ENCODE data around the gene MTF1. TPM values are rescaled to one million over a fixed set of nuclear protein-coding genes. Genes with fewer than 3 reads are reported as not detected.

The MTF1 gene
- total RNA-seq, 3 donors from 2014 or later = 36.4 to 50.1 (median 49.1) TPM

DNA sequence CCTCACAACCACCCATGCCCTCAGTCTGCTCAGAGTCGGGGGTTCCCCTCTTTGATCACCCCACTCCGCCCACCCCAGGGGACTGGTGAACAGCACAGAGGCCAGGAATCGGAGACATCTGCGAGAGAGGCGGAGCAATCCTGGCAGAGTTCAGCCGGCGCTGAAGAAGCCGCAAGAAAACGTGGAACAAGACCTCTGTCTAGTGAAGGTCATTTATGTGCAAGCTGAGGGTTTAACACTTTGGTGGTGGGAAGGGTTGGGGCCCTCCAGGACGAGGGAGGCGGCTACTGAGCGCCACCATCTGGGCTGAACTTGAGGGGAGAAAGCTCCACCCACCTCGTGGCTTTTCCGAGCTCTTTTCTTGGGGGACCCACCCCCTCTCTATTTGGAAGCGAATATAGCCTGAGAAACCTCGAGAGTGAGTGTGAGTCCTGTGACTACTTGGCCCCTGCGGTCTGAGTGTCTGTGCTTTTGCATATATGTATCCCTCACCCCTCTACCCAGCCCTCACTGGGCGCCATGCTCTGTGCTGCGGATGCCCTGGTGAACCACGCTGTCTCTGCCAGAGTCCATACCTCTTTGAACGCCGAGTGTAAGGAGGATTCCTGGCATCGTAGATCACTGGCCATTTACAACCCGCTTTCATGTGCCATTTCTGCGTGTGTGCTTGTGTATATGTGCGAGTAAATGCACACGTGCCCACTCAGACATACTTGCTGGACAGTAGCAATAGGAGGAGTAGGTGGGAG, 93.3 kb downstream of the MTF1 start:
- Mint-ChIP-seq H3K9me3 (no peaks in the 10 kb centered on the region), H3K27me3 (ENCODE audit: low read depth) (peaks cover 90% of the 10 kb centered on the region), H3K4me1 (ENCODE audit: low read depth) (peaks cover 14% of the 10 kb centered on the region), H3K36me3 (ENCODE audit: insufficient read depth) (no peaks in the 10 kb centered on the region), H3K4me3 (peak overlapping the region; percentile 29)
- peak; percentile 69 to 72 for ATAC-seq
- DNase-seq = no peak

DNA sequence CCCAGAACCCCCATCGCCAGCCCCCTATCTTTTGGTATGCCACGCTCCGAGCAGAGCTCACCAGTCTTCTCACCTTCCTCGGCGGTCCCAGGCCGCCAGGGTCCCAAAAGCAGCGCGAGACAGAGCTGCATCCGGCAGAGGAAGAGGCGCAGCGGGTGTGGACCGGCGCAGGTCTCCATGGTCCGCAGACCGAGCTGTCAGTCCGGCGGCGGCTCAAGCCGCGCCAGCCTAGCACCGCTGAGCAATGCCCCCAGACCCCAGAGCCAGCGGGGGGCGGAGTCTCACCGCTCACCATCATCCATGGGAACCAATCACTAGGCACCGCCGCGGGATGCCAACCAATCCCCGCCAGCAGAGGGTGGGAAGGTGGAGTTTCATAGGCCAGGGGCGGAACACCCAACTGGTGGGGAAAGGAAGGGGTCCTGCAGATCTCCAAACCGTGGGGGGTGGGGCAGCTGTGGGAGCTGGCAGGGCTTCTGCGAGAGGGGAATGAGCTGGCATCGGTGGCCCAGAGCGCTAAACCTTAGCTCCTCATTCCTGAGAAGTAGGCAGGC, 94.4 kb downstream of the MTF1 start, which contains the start of gene EPHA10:
EPHA10 (minus strand) TSS at position 233 of the 554 bp plus-strand sequence; CDS start at position 179, 54 bp downstream.
- peaks cover 14% of the 10 kb centered on the region for H3K4me1 Mint-ChIP-seq (ENCODE audit: low read depth)
- H3K36me3 Mint-ChIP-seq (ENCODE audit: insufficient read depth) = no peaks in the 10 kb centered on the region
- peaks cover 82% of the 10 kb centered on the region for H3K27me3 Mint-ChIP-seq (ENCODE audit: low read depth)
- ATAC-seq = no peak
- peak within 1 kb of the TSS; percentile 29 for H3K4me3 Mint-ChIP-seq
- H3K9me3 Mint-ChIP-seq = no peaks in the 10 kb centered on the region
- no peak for DNase-seq

GRCh38 chr1:37764414-37764825, 95.0 kb downstream of the MTF1 start:
- Mint-ChIP-seq H3K4me3 (no peak overlapping the region), H3K27me3 (ENCODE audit: low read depth) (peaks cover 78% of the 10 kb centered on the region), H3K9me3 (no peaks in the 10 kb centered on the region), H3K4me1 (ENCODE audit: low read depth) (peaks cover 14% of the 10 kb centered on the region), H3K36me3 (ENCODE audit: insufficient read depth) (no peaks in the 10 kb centered on the region)
- peak; percentile 37 to 65 for ATAC-seq
- no peak for DNase-seq

DNA sequence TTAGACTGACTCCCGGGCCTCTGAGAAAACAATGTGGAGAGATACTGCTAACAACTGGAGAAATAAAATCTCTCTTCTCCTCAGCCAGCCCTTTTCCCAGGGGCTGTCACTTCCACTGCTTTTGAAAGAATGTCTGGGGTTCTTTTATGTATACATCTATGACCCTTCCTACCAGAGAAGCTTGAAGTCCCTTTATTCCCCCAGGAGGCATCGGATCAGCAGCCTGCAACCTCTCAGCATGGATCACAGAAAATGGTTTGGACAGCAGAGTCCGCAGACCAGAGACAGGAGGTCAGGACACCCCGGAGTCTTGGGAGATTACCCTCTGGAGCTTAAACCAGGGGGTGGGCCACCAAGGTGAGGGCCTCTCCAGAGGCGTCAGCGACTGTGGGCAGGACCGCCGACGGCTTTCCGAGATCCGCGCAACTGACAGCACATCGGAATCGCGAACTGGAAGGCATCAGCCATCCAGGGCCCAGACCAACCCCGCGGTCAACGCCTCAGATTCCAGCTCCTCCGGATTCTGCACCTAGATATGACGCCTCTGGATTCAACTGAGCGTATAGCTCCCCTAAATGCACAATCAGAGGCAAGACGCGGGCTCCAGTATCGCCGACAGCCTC, 95.5 kb downstream of the MTF1 start:
- H3K4me1 Mint-ChIP-seq (ENCODE audit: low read depth) = peaks cover 14% of the 10 kb centered on the region
- no peaks in the 10 kb centered on the region for H3K9me3 Mint-ChIP-seq
- H3K27me3 Mint-ChIP-seq (ENCODE audit: low read depth) = peaks cover 73% of the 10 kb centered on the region
- ATAC-seq (no peak), DNase-seq (no peak)
- H3K36me3 Mint-ChIP-seq (ENCODE audit: insufficient read depth) = no peaks in the 10 kb centered on the region
- H3K4me3 Mint-ChIP-seq = no peak overlapping the region

GRCh38 chr1:37762516-37762915, 96.9 kb downstream of the MTF1 start:
- Mint-ChIP-seq H3K36me3 (ENCODE audit: insufficient read depth) (no peaks in the 10 kb centered on the region), H3K27me3 (ENCODE audit: low read depth) (peaks cover 61% of the 10 kb centered on the region), H3K9me3 (no peaks in the 10 kb centered on the region), H3K4me3 (no peak overlapping the region), H3K4me1 (ENCODE audit: low read depth) (peaks cover 14% of the 10 kb centered on the region)
- no peak for ATAC-seq
- DNase-seq = no peak

GRCh38 chr1:37761416-37762095, 97.8 kb downstream of the MTF1 start:
- Mint-ChIP-seq H3K9me3 (no peaks in the 10 kb centered on the region), H3K4me1 (ENCODE audit: low read depth) (peaks cover 14% of the 10 kb centered on the region), H3K36me3 (ENCODE audit: insufficient read depth) (no peaks in the 10 kb centered on the region), H3K27me3 (ENCODE audit: low read depth) (peaks cover 54% of the 10 kb centered on the region), H3K4me3 (no peak overlapping the region)
- ATAC-seq (no peak), DNase-seq (no peak)

Other genes with a start within 250 kb of the MTF1 start
- not detected for gene RSPO1, start 224.7 kb downstream of the MTF1 start, total RNA-seq
- 10 to 100 TPM in 2 of 3 donors, 1 to 10 TPM in 1; 7.7 to 12.2 (median 10.0) TPM for gene CDCA8, start 167.1 kb downstream of the MTF1 start, total RNA-seq
- under 1 TPM; 0.13 to 0.71 (median 0.27) TPM for gene EPHA10, start 94.5 kb downstream of the MTF1 start, total RNA-seq
- gene MANEAL, start 65.7 kb downstream of the MTF1 start, total RNA-seq = 1 to 10 TPM; 4.0 to 5.0 (median 4.7) TPM
- 10 to 100 TPM; 54.0 to 59.2 (median 56.3) TPM for gene C1orf122, start 51.8 kb downstream of the MTF1 start, total RNA-seq
- gene YRDC, start 51.4 kb downstream of the MTF1 start, total RNA-seq = 100 to 1,000 TPM; 178 to 187 (median 178) TPM
- gene INPP5B, start 87.5 kb upstream of the MTF1 start, total RNA-seq = 10 to 100 TPM; 12.6 to 17.0 (median 15.5) TPM
- 100 to 1,000 TPM; 130 to 133 (median 130) TPM for gene SF3A3, start 130.4 kb upstream of the MTF1 start, total RNA-seq
- 10 to 100 TPM; 15.9 to 33.8 (median 26.9) TPM for gene FHL3, start 145.9 kb upstream of the MTF1 start, total RNA-seq
- gene UTP11, start 153.1 kb upstream of the MTF1 start, total RNA-seq = 100 to 1,000 TPM; 103 to 105 (median 104) TPM
- gene POU3F1, start 187.2 kb upstream of the MTF1 start, total RNA-seq = 1 to 10 TPM in 2 of 3 donors, under 1 TPM in 1; 0.91 to 1.3 (median 1.0) TPM

All from activated T-cell treated with anti-CD3 and anti-CD28 coated beads, Interleukin-2, amount 50 U/mL, for 4 hours (primary cell).